Neural crest cell (in vitro differentiated cells): ENCODE measurements around the gene SNX9. TPM values are rescaled to one million over a fixed set of nuclear protein-coding genes. Genes with fewer than 3 reads are reported as not detected.

ENCODE experiments used
- DNase-seq: peaks from one replicate; pipeline ENCODE4 v3.0.0; 2021; ENCODE audit warnings: low read depth, mixed read lengths, low spot score
- H3K27ac Mint-ChIP-seq: one replicate; pipeline ENCODE4 v1.8.0; 2021; ENCODE audit warnings: mild to moderate bottlenecking, mixed read lengths; ENCODE audit not compliant: unreplicated experiment
- H3K27me3 Mint-ChIP-seq: 2 replicates; pipeline ENCODE4 v1.8.0; 2021; ENCODE audit warnings: low read depth, mild to moderate bottlenecking, mixed read lengths
- H3K36me3 Mint-ChIP-seq: 2 replicates; pipeline ENCODE4 v1.8.0; 2021; ENCODE audit warnings: low read depth, mild to moderate bottlenecking, mixed read lengths
- H3K4me1 Mint-ChIP-seq: 2 replicates; pipeline ENCODE4 v1.8.0; 2021; ENCODE audit warnings: mixed read lengths
- H3K4me3 Mint-ChIP-seq: one replicate; pipeline ENCODE4 v1.8.0; 2021; ENCODE audit warnings: mild to moderate bottlenecking, mixed read lengths
- H3K9me3 Mint-ChIP-seq: 2 replicates; pipeline ENCODE4 v1.8.0; 2021; ENCODE audit warnings: mixed read lengths
- CTCF ChIP-seq: fragments of 200-600 bp; sonication (generic); conservative IDR thresholded peaks from 2 replicates; pipeline ENCODE4 v1.5.0; 2021; ENCODE audit warnings: antibody characterized with exemption, mild to moderate bottlenecking
- total RNA-seq: library from RNA; stranded (reverse); gene quantifications from 2 replicates; pipeline ENCODE4 v1.2.1, GENCODE V29; 2021

The SNX9 gene
- total RNA-seq, 1 donor from 2014 or later = 18.1 TPM

- H3K36me3 Mint-ChIP-seq = peaks cover 3% of the 10 kb centered on the region
- peaks cover 11% of the 10 kb centered on the region for H3K9me3 Mint-ChIP-seq
- no peak overlapping the region for H3K4me3 Mint-ChIP-seq
- no peak for DNase-seq
- peaks cover 3% of the 10 kb centered on the region for H3K27me3 Mint-ChIP-seq
- no peak overlapping the region for H3K27ac Mint-ChIP-seq
- TF ChIP-seq CTCF = no peak
- no peaks in the 10 kb centered on the region for H3K4me1 Mint-ChIP-seq
These were observed 16.8 kb upstream of the SNX9 start for GRCh38 chr6:157806131-157806855.

- no peak for TF ChIP-seq CTCF
- no peaks in the 10 kb centered on the region for H3K4me1 Mint-ChIP-seq
- peaks cover 12% of the 10 kb centered on the region for H3K9me3 Mint-ChIP-seq
- H3K27me3 Mint-ChIP-seq = peaks cover 3% of the 10 kb centered on the region
- no peak for DNase-seq
- no peak overlapping the region for H3K4me3 Mint-ChIP-seq
- H3K36me3 Mint-ChIP-seq = peaks cover 3% of the 10 kb centered on the region
- no peak overlapping the region for H3K27ac Mint-ChIP-seq
These were observed 16.2 kb upstream of the SNX9 start for GRCh38 chr6:157806856-157807215.

GRCh38 chr6:157808405-157808950, 14.6 kb upstream of the SNX9 start:
- peaks cover 3% of the 10 kb centered on the region for H3K27me3 Mint-ChIP-seq
- H3K27ac Mint-ChIP-seq = no peak overlapping the region
- H3K4me3 Mint-ChIP-seq = no peak overlapping the region
- H3K9me3 Mint-ChIP-seq = peaks cover 13% of the 10 kb centered on the region
- H3K36me3 Mint-ChIP-seq = peaks cover 3% of the 10 kb centered on the region
- H3K4me1 Mint-ChIP-seq = no peaks in the 10 kb centered on the region
- no peak for DNase-seq
- TF ChIP-seq CTCF = no peak

GRCh38 chr6:157809613-157810012, 13.4 kb upstream of the SNX9 start:
- Mint-ChIP-seq H3K27me3 (peaks cover 3% of the 10 kb centered on the region), H3K4me1 (no peaks in the 10 kb centered on the region), H3K4me3 (no peak overlapping the region), H3K36me3 (peaks cover 3% of the 10 kb centered on the region), H3K27ac (no peak overlapping the region), H3K9me3 (peaks cover 13% of the 10 kb centered on the region)
- TF ChIP-seq CTCF = no peak
- no peak for DNase-seq

- H3K4me1 Mint-ChIP-seq = no peaks in the 10 kb centered on the region
- no peak for DNase-seq
- H3K27ac Mint-ChIP-seq = no peak overlapping the region
- peaks cover 3% of the 10 kb centered on the region for H3K27me3 Mint-ChIP-seq
- peaks cover 13% of the 10 kb centered on the region for H3K9me3 Mint-ChIP-seq
- no peak overlapping the region for H3K4me3 Mint-ChIP-seq
- H3K36me3 Mint-ChIP-seq = peaks cover 3% of the 10 kb centered on the region
- no peak for TF ChIP-seq CTCF
These were observed 11.9 kb upstream of the SNX9 start for GRCh38 chr6:157811137-157811475.
